Subcutaneous preadipocyte (primary cell): ENCODE data around the gene TCEAL3. TPM values are rescaled to one million over a fixed set of nuclear protein-coding genes. Genes with fewer than 3 reads are reported as not detected.

Experiments used
- total RNA-seq: library from RNA; depleted of rRNA; stranded (reverse); fragments of >200 nt; gene quantifications from 2 replicates; pipeline ENCODE4 v1.2.3, GENCODE V29; 2012

Gene TCEAL3, protein sequence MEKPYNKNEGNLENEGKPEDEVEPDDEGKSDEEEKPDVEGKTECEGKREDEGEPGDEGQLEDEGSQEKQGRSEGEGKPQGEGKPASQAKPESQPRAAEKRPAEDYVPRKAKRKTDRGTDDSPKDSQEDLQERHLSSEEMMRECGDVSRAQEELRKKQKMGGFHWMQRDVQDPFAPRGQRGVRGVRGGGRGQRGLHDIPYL
- 4.0 and 5.5 TPM in 2 replicates for total RNA-seq

GRCh38 chrX:103607364-103608305, at the start of gene TCEAL3:
TSS of gene TCEAL3 (plus strand) at chrX:103607963. CDS start at chrX:103609065, 1,102 bp downstream.

GRCh38 chrX:103585411-103586313, 22.1 kb upstream of the TCEAL3 start, which contains the start of gene TCEAL4:
TSS of gene TCEAL4 (plus strand) at chrX:103585515. CDS start at chrX:103586676, 1,161 bp downstream.

DNA sequence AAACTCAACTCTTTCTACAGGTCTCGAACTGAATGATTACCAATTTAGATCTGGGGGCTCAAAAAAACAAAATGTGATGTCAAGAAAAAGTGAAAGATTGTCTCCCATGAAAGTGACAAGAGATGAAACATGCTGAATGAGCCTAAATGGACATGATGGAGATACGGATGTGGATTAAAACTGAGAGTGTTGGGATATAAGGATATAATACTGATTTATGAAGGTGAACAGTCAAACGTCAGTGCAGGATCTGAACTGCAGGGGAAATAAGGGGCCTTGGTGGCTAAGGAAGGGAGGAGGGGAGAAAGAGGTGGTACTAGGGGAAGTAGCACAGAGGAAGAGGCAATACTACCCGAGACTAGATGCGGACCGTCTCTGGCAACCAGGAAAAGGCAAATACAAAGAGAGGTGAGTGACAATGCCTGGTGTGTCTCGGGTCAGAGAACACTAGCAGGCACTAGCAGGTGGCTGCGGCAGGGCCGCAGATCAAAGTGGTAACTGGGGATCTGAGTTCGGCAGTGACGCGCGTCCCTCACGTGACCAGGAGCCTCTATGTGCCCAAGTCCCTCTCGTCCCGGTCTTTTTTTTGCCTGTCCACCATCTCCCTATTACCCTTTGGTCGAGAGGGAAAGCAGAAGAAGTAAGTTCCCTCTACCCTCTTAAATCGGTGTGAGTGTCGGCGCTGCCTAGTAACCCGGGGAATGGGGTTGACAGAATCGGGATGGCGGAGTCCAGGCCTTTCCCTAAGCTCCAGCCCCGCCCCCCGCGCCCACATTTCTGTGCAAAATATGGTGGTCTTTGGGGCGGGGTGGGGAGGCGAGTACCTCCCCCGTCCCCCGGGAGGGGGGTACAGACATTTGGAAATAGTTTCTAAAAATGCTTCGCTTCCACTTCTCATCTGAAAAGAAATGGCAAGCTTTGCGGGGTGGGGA, 20.9 kb downstream of the TCEAL3 start, which contains the start of gene TCEAL1:
TCEAL1 (plus strand) TSS at position 590 of the 932 bp plus-strand sequence. CDS start 942 bp downstream, outside the sequence.

Other genes starting within 250 kb of the TCEAL3 start
- 120 and 159 TPM in 2 replicates for gene BEX3, start 231.4 kb upstream of the TCEAL3 start, total RNA-seq
- gene RAB40A, start 88.5 kb upstream of the TCEAL3 start, total RNA-seq: 0.37 and 0.39 TPM in 2 replicates
- 20.9 and 25.4 TPM in 2 replicates for gene TCEAL4, start 22.4 kb upstream of the TCEAL3 start, total RNA-seq
- gene TCEAL1, start 21.0 kb downstream of the TCEAL3 start, total RNA-seq: 12.1 and 18.7 TPM in 2 replicates
- 503 and 616 TPM in 2 replicates for gene MORF4L2, start 78.7 kb downstream of the TCEAL3 start, total RNA-seq
- gene TMEM31, start 102.9 kb downstream of the TCEAL3 start, total RNA-seq: 0.73 TPM in 1 of 2 replicates, not detected in the other
- 1.1 and 1.2 TPM in 2 replicates for gene PLP1, start 168.9 kb downstream of the TCEAL3 start, total RNA-seq
- 0.20 and 0.37 TPM in 2 replicates for gene RAB9B, start 224.3 kb downstream of the TCEAL3 start, total RNA-seq